ENCODE data around the gene SERPINI2.
A peak's percentile ranks its signal among the peaks of the same experiment; 100 is the strongest.

Gene SERPINI2

GRCh38 chr3:167473863-167474262 lies at the start of gene SERPINI2:
Gene SERPINI2, minus strand, starts transcription at chr3:167474042. Its CDS starts 2,208 bp downstream, at chr3:167471834.
- DNase-seq = no peak

GRCh38 chr3:167521006-167521355 lies 47.1 kb upstream of the SERPINI2 start:
- peak in 1 of 2 donors; percentile 29 for DNase-seq

GRCh38 chr3:167520266-167521005 lies 46.6 kb upstream of the SERPINI2 start:
- no peak for DNase-seq

- no peak for DNase-seq
These were observed 34.1 kb upstream of the SERPINI2 start for GRCh38 chr3:167507954-167508353.

- no peak for DNase-seq
These were observed 28.6 kb upstream of the SERPINI2 start for GRCh38 chr3:167502401-167502800.

GRCh38 chr3:167501941-167502340 lies 28.1 kb upstream of the SERPINI2 start:
- no peak for DNase-seq

- DNase-seq = no peak
These were observed 24.1 kb upstream of the SERPINI2 start for GRCh38 chr3:167497903-167498302.

GRCh38 chr3:167493244-167493643 lies 19.4 kb upstream of the SERPINI2 start:
- DNase-seq = no peak

GRCh38 chr3:167491621-167492020 lies 17.8 kb upstream of the SERPINI2 start:
- DNase-seq = no peak

GRCh38 chr3:167489571-167489970 lies 15.7 kb upstream of the SERPINI2 start:
- no peak for DNase-seq

- no peak for DNase-seq
These were observed 13.7 kb upstream of the SERPINI2 start for GRCh38 chr3:167487556-167487955.

- DNase-seq = no peak
These were observed 10.7 kb upstream of the SERPINI2 start for GRCh38 chr3:167484551-167484950.

GRCh38 chr3:167483708-167484475 lies 10.1 kb upstream of the SERPINI2 start:
- DNase-seq = no peak

GRCh38 chr3:167481164-167481563 lies 7.3 kb upstream of the SERPINI2 start:
- no peak for DNase-seq

GRCh38 chr3:167480748-167481147 lies 6.9 kb upstream of the SERPINI2 start:
- DNase-seq = no peak

- DNase-seq = no peak
These were observed 4.5 kb downstream of the SERPINI2 start for GRCh38 chr3:167469381-167469780.

- DNase-seq = no peak
These were observed 5.8 kb downstream of the SERPINI2 start for GRCh38 chr3:167467848-167468611.

- DNase-seq = no peak
These were observed 6.9 kb downstream of the SERPINI2 start for GRCh38 chr3:167466966-167467365.

- no peak for DNase-seq
These were observed 17.6 kb downstream of the SERPINI2 start for GRCh38 chr3:167456157-167456799.

GRCh38 chr3:167453815-167454214 lies 20.0 kb downstream of the SERPINI2 start:
- DNase-seq = no peak

- DNase-seq = no peak
These were observed 22.6 kb downstream of the SERPINI2 start for GRCh38 chr3:167451282-167451681.

- no peak for DNase-seq
These were observed 23.2 kb downstream of the SERPINI2 start for GRCh38 chr3:167450675-167451074.

- no peak for DNase-seq
These were observed 23.6 kb downstream of the SERPINI2 start for GRCh38 chr3:167450195-167450594.
